IPS-NIHi11 (cell line): ENCODE results near the gene C1QC.
"Not testable (repeated sequence)": the region's sequence is repeated elsewhere in the genome, so short reads cannot be mapped to it uniquely, and the experiment has no call there.

Experiments used
- DNase-seq: peaks from one replicate; pipeline ENCODE4 v3.0.0; 2012; ENCODE audit warnings: mixed read lengths, low spot score

Gene C1QC

DNA sequence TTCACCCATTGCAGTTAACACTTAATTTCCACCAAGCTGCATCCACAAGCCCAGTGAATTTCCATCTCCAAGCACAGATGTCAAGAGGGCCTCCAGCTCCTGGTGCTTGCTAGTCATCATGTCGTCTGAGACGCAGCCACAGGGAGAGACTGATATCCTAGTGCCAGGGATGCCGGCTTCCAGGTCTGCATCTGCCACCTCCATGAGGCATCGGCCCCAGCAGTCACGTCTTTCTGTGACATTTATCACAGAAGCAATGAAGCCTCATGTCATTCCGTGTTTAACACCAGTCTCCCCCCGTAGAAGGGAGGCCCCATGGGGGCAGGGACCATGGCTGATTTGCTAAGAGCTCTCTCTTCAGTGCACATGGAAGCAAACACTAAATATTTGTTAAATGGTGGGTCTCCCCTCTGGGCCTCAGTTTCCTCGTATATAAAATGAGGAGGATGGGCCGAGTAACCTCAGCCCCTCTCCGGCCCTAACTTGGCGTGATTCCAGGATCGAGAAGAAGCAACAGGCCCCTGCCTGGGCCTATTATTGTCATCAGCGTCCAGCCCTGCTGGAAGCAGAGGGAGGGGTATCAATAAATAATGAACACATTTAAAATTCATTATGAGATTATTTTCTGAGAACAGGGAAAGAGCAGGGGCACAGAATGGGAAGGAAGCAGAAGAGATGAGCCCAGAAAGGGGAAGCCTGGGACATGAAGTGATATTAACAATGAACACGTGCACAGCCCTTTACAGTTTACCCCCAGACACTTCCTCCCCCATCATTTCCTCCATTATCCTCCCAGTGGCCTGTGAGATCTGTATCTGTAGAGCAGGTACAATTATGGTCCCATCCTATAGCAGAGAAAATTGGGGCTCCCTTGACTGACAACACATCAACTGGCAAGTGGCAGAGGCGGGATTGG lies 8.8 kb downstream of the C1QC start:
- DNase-seq: no peak

GRCh38 chr1:22652881-22653316 lies 9.5 kb downstream of the C1QC start, which contains the start of gene C1QB:
Gene C1QB (plus strand): TSS chr1:22653236. CDS start chr1:22659463, 6,227 bp downstream.
- DNase-seq: no peak

GRCh38 chr1:22654692-22655091 lies 11.3 kb downstream of the C1QC start:
- peak; percentile 54 for DNase-seq

- peak; percentile 20 for DNase-seq
Observed at GRCh38 chr1:22658385-22659163, 15.1 kb downstream of the C1QC start.

- no peak for DNase-seq
Observed at GRCh38 chr1:22660716-22661241, 17.3 kb downstream of the C1QC start.

DNA sequence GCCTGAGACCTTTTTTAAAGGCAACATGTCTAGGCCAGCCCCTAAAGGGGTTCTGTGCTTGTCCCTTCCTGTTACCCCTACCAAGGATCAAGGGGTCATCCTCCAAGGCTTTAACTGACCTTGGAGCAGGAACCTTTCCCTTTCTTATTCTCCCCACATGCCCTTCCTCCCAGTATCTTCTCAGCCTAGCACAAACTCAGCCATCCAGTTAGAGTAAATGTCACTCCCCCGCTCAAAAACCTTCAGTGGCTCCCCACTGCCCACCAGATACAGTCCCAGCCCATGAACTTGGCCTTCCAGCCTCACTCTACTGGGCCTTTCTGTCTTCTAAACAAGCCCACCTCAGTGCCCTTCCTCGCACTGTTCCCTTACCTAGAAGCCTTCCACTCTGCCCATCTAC lies 18.4 kb downstream of the C1QC start:
- no peak for DNase-seq

DNA sequence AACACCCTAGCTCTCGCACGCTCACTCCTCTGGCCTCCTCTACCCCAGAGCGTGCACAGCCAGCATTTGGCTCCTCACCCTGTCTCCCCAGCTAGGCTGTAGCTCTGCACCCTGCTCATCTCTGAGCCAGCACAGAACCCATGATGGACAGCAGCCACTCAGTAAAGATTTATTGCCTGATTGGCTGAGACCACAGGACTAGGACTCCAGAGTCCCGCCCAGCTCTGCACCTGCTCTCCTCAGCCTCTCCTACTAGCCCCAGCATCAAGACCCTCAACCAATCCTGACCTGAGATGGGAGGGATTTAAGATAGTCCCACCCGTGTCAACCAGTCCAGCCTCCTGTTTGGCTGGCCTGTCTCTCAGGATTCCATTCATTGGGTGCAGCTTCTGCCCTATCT lies 18.9 kb downstream of the C1QC start:
- DNase-seq: peak; percentile 86

DNA sequence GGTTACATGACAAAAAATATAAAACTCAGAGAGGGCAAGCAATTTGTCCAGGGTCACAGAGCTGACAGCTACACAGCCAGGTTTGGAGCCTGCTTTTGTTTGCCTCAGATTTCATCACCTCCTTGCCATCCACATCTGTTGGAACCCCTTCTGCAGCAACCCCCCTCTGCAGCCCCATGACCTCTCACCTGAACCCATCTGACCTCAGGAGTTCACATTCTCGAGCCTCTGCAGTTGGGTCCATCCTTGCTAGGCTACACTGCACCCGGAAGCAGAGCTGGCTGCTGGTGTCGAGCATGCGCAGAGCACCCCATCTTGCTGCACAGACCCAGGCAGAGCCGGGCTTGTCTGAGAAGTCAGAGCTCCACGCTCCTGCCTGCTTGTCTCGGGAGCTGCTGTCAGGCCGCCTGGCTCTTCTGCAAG lies 19.6 kb downstream of the C1QC start:
- DNase-seq: no peak

DNA sequence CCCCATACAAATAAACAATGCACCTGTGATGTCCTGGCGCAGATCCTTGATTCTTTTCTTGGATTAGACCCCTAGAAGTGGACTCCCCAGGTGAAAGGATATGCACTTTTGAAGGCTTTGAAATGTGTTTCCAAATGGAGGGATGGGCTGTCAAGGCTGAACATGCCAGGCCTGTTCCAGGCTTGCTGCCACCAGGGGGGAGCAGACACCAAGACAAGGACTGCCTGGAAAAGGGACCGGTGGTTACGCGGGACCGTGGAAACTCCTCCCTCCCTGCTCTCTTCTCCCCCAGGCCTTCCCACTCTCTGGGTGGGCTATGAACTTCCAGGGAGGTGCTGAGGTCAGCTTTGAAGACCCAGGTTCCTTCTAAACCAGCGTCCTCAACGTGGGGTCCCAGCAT lies 22.3 kb downstream of the C1QC start:
- DNase-seq: peak; percentile 67

DNA sequence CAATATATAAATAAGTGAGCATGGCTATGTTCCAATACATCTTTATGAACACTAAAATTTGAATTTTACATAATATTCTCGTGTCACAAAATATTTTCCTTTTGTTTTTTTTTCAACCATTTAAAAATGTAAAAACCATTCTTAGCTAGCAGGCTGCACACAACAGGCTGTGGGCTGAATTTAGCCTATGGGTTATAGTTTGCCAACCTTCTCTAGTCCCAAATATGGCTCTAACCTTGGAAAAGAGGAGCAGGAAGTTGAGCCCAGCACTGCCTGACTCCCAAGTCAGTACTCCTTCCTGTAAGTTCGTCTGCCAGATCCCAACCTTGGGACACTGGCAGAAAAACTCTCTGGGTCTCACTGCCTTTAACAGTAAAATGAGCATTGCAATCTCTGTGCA lies 23.0 kb downstream of the C1QC start:
- DNase-seq: no peak

- not testable (repeated sequence) for DNase-seq
Observed at GRCh38 chr1:22668840-22669239, 25.4 kb downstream of the C1QC start.

- no peak for DNase-seq
Observed at GRCh38 chr1:22670352-22670975, 27.0 kb downstream of the C1QC start.

- DNase-seq: no peak
Observed at GRCh38 chr1:22671999-22672398, 28.6 kb downstream of the C1QC start.

DNA sequence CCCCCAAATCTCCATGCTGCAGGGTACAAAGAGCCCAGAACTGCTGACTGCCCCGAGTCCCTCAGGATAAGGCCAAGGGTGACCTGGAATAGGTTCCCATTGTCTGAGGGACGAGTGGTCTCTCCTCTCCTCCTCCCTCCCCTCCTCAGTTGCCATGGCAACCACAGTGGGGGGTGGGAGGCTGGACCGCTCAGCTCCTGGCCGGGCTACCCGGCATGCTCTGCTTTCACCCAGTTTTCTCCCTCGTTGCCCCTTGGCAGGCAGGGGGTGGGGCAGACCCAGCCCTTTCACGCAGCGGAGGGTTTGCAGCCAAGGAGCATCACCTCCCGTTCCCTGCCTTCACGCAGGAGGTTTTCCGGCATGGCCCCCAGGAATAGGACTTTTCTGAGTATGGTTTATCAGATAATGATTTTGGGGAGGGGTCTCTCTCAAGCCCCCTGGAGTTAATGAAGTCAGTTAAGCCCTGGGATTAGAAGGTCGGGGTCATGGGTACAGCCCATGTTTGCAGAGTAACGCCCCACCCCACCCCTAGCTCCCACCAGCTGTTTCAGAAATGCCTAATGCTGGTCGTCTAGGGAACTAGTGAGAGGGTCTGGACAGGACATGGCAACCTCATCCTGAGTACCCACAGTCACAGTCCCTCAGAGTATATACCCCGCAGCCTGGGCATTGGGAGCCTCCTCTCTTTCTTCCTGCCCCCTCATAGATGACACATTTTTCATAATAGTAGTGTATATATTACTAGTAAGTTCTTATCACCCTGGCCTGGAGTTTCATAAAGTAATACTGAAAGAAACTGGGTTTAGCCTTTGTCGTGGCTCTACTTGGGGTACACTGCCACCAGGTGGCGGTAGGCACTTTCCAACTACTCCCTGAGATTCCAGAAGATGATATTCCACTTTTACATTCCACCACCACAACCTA lies 30.3 kb downstream of the C1QC start:
- peak; percentile 89 for DNase-seq

DNA sequence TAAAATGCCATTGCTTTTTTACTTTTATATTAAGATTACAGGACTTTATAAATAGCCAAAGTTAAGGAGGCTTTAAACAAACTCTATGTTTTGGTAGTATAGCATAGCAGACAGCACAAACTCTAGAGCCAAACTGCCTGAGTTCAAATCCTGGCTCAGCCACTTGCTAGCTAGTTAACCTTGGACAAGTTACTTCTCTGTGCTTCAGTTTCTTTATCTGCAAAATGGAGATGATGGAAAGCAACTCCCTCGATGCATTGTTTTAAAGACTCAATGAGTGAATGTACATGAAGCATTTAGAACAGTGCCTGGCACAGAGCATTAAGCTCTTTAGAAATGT lies 30.9 kb downstream of the C1QC start:
- no peak for DNase-seq

- not testable (repeated sequence) for DNase-seq
Observed at GRCh38 chr1:22676151-22676550, 32.7 kb downstream of the C1QC start.

GRCh38 chr1:22676916-22677583 lies 33.6 kb downstream of the C1QC start:
- no peak for DNase-seq

- no peak for DNase-seq
Observed at GRCh38 chr1:22677931-22678896, 34.8 kb downstream of the C1QC start.

GRCh38 chr1:22680726-22681125 lies 37.3 kb downstream of the C1QC start:
- no peak for DNase-seq
